ENCODE results near the gene COL5A3.
"Not testable (repeated sequence)": the region's sequence is repeated elsewhere in the genome, so short reads cannot be mapped to it uniquely, and the experiment has no call there.

- TF ChIP-seq, protein P1, sequence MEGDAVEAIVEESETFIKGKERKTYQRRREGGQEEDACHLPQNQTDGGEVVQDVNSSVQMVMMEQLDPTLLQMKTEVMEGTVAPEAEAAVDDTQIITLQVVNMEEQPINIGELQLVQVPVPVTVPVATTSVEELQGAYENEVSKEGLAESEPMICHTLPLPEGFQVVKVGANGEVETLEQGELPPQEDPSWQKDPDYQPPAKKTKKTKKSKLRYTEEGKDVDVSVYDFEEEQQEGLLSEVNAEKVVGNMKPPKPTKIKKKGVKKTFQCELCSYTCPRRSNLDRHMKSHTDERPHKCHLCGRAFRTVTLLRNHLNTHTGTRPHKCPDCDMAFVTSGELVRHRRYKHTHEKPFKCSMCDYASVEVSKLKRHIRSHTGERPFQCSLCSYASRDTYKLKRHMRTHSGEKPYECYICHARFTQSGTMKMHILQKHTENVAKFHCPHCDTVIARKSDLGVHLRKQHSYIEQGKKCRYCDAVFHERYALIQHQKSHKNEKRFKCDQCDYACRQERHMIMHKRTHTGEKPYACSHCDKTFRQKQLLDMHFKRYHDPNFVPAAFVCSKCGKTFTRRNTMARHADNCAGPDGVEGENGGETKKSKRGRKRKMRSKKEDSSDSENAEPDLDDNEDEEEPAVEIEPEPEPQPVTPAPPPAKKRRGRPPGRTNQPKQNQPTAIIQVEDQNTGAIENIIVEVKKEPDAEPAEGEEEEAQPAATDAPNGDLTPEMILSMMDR (IDR thresholded peaks at IDR 0.05 in 4 of 5, conservative IDR thresholded peaks at IDR 0.05 in 1 of 5), result not testable (repeated sequence)
- not testable (repeated sequence) for TF ChIP-seq POLR2A (IDR thresholded peaks at IDR 0.05)
These were observed 87.4 kb downstream of the COL5A3 start for GRCh38 chr19:9922782-9923379.
